Fibroblast of lung (primary cell): ENCODE results near the gene PRSS53. TPM values are rescaled to one million over a fixed set of nuclear protein-coding genes. Genes with fewer than 3 reads are reported as not detected.

ENCODE experiments used
- DNase-seq, 2 donors: peaks; one replicate each; pipeline versions ENCODE4 v3.0.0 to v3.0.0-alpha.2; 2010; ENCODE audit warnings: low read depth in 2 of 2
- H2AFZ ChIP-seq: 2 replicates; pipeline ENCODE4 v1.5.1; 2012; ENCODE audit warnings: low read length, control low read depth, inconsistent platforms
- H3K27ac ChIP-seq: 2 replicates; pipeline ENCODE4 v1.5.1; 2011; ENCODE audit warnings: low read length, control low read depth; ENCODE audit not compliant: insufficient read depth
- H3K27me3 ChIP-seq: 2 replicates; pipeline ENCODE4 v1.5.1; 2011; ENCODE audit warnings: mild to moderate bottlenecking, low read length; ENCODE audit not compliant: control insufficient read depth, insufficient read depth
- H3K36me3 ChIP-seq: 2 replicates; pipeline ENCODE4 v1.5.1; 2011; ENCODE audit warnings: low read length; ENCODE audit not compliant: control insufficient read depth, insufficient read depth
- H3K4me1 ChIP-seq: 2 replicates; pipeline ENCODE4 v1.5.1; 2011; ENCODE audit warnings: low read length; ENCODE audit not compliant: control insufficient read depth, insufficient read depth; ENCODE audit errors: extremely low read depth
- H3K4me2 ChIP-seq: 2 replicates; pipeline ENCODE4 v1.5.1; 2011; ENCODE audit warnings: low read length, control low read depth; ENCODE audit not compliant: insufficient read depth; ENCODE audit errors: extremely low read depth
- H3K4me3 ChIP-seq, 4 experiments: fragments of 200-600 bp in 1 of 4; sonication (generic) in 1 of 4; replicated peaks in 1 of 4; 2 replicates each; pipeline ENCODE4 v1.5.1; 2011 to 2016; ENCODE audit warnings: low read length in 4 of 4, low read depth in 3 of 4, mild to moderate bottlenecking in 3 of 4, control low read depth in 2 of 4, inconsistent platforms in 1 of 4, mixed read lengths in 1 of 4; ENCODE audit not compliant: insufficient read depth in 1 of 4; ENCODE audit errors: control extremely low read depth in 1 of 4
- H3K79me2 ChIP-seq: 2 replicates; pipeline ENCODE4 v1.5.1; 2012; ENCODE audit warnings: mild to moderate bottlenecking, low read length, inconsistent platforms; ENCODE audit not compliant: control insufficient read depth, insufficient read depth
- H3K9ac ChIP-seq: 2 replicates; pipeline ENCODE4 v1.5.1; 2011; ENCODE audit warnings: mild to moderate bottlenecking, low read length, control low read depth; ENCODE audit not compliant: insufficient read depth
- H3K9me3 ChIP-seq: 2 replicates; pipeline ENCODE4 v1.5.1; 2012; ENCODE audit warnings: low read depth, low read length; ENCODE audit not compliant: control insufficient read depth, insufficient read depth
- H4K20me1 ChIP-seq: 2 replicates; pipeline ENCODE4 v1.5.1; 2011; ENCODE audit warnings: low read length; ENCODE audit not compliant: control insufficient read depth, insufficient read depth; ENCODE audit errors: extremely low read depth
- CTCF ChIP-seq, 2 donors: IDR thresholded peaks in 1 of 2; conservative IDR thresholded peaks in 1 of 2; 1 replicate in 1 of 2; 2 replicates in 1 of 2; pipeline ENCODE4 v1.5.1; 2011 to 2012; ENCODE audit warnings: low read length in 2 of 2, control low read depth in 1 of 2, inconsistent platforms in 1 of 2, low read depth in 1 of 2, mild to moderate bottlenecking in 1 of 2
- EZH2 ChIP-seq: IDR thresholded peaks from 2 replicates; pipeline ENCODE4 v1.5.1; 2012; ENCODE audit warnings: low read length, control low read depth, mild to moderate bottlenecking; ENCODE audit errors: missing control alignments
- polyA plus RNA-seq, 2 donors: library from polyadenylated mRNA; depleted of rRNA in 1 of 2; stranded (reverse) in 1 of 2; unstranded in 1 of 2; fragments of >200 nt; gene quantifications; 2 replicates each; pipeline ENCODE4 v1.2.1, GENCODE V29; 2011 to 2012; ENCODE audit warnings: missing spikeins in 1 of 2
- total RNA-seq: library from RNA; depleted of rRNA; stranded (reverse); fragments of >200 nt; gene quantifications from 2 replicates; pipeline ENCODE4 v1.2.1, GENCODE V29; 2014

PRSS53 gene
- total and polyA plus RNA-seq, 2 donors (not counting 1 experiment from before 2014, with no cell fraction given), result 0.78 to 1.7 TPM

GRCh38 chr16:31093132-31093703 lies 4.5 kb upstream of the PRSS53 start:
- Histone ChIP-seq H2AFZ (no peak overlapping the region), H3K27ac (no peak overlapping the region), H3K9me3 (no peaks in the 10 kb centered on the region), H3K9ac (no peak overlapping the region), H3K4me3 (peak overlapping the region; percentile 57 to 99 (median 86)), H3K27me3 (no peaks in the 10 kb centered on the region), H3K79me2 (peaks cover 21% of the 10 kb centered on the region), H3K4me1 (peaks cover 3% of the 10 kb centered on the region), H4K20me1 (no peaks in the 10 kb centered on the region), H3K36me3 (peaks cover 10% of the 10 kb centered on the region), H3K4me2 (peak overlapping the region; percentile 96)
- peak in 1 of 2 donors; percentile 41 for DNase-seq
- TF ChIP-seq CTCF (conservative IDR thresholded peaks at IDR 0.05 in 1 of 2, IDR thresholded peaks at IDR 0.05 in 1 of 2; ENCODE audit: low read depth in 1 of 2, low read length in 2 of 2), result no peak
- TF ChIP-seq EZH2, result no peak

GRCh38 chr16:31092330-31092729 lies 3.6 kb upstream of the PRSS53 start:
- Histone ChIP-seq H3K27ac (no peak overlapping the region), H3K9ac (no peak overlapping the region), H2AFZ (no peak overlapping the region), H4K20me1 (no peaks in the 10 kb centered on the region), H3K9me3 (no peaks in the 10 kb centered on the region), H3K36me3 (peaks cover 11% of the 10 kb centered on the region), H3K4me1 (peaks cover 3% of the 10 kb centered on the region), H3K4me2 (no peak overlapping the region), H3K4me3 (no peak overlapping the region), H3K27me3 (no peaks in the 10 kb centered on the region), H3K79me2 (peaks cover 21% of the 10 kb centered on the region)
- TF ChIP-seq EZH2 (no peak), CTCF (conservative IDR thresholded peaks at IDR 0.05 in 1 of 2, IDR thresholded peaks at IDR 0.05 in 1 of 2; ENCODE audit: low read depth in 1 of 2, low read length in 2 of 2) (no peak)
- peak in 1 of 2 donors; percentile 35 for DNase-seq

DNA sequence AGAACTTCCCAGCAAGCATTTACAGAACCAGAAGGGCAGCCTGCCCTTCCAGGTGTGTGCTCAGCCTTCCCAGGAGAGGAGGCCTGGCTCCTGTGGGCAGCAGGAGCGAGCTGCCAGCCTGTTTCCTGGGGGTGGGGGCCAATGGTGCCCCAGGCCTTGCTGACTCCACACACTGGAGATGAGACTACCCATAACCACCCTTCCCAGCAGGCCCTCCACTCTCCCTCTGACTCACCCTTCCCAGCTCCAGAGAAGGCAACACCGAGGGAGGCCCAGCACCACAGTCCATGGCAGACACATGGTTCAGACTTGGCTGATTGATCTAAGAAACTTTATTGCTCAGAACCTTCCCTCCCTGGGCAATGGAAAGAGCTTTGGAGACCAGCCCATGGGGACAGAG lies 1.8 kb upstream of the PRSS53 start:
- Histone ChIP-seq H2AFZ (no peak overlapping the region), H3K4me1 (peaks cover 3% of the 10 kb centered on the region), H3K27me3 (no peaks in the 10 kb centered on the region), H3K27ac (no peak overlapping the region), H4K20me1 (no peaks in the 10 kb centered on the region), H3K4me2 (no peak overlapping the region), H3K9me3 (no peaks in the 10 kb centered on the region), H3K9ac (no peak overlapping the region), H3K36me3 (peaks cover 15% of the 10 kb centered on the region), H3K4me3 (no peak overlapping the region), H3K79me2 (peaks cover 21% of the 10 kb centered on the region)
- TF ChIP-seq EZH2, result no peak
- TF ChIP-seq CTCF (conservative IDR thresholded peaks at IDR 0.05 in 1 of 2, IDR thresholded peaks at IDR 0.05 in 1 of 2; ENCODE audit: low read depth in 1 of 2, low read length in 2 of 2), result no peak
- peak in 1 of 2 donors; percentile 54 for DNase-seq
